NK-92 treated with Interleukin-12 subunit alpha and Interleukin-12 subunit beta, amount 100 ng/mL, for 24 hours (cell line): ENCODE data around the gene PSMA2.
"Not testable (repeated sequence)": the region's sequence is repeated elsewhere in the genome, so short reads cannot be mapped to it uniquely, and the experiment has no call there.

Experiments used
- DNase-seq: peaks from one replicate; lab custom pipeline; 2025; lab: John Stamatoyannopoulos, UW

Gene PSMA2

GRCh38 chr7:42906181-42906580 is 25.8 kb downstream of the PSMA2 start:
- DNase-seq = no peak

DNA sequence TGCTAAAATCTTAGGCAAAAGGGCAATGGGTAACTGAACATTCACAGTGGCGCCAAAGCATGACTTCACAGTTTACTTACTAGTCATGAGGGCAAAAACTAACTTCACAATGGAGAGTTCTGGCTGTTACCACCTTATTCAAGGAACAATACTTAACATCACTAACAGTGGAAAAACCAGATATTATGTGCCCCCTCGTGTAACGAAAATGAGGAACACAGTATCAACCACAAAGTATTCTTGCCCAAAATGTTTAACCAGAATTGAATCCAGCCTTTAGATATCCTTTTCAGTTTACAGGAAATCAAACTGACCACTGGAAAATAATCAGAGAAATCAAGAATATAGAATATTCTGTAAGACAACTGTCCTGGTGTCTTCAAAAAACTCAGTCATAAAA is 29.6 kb downstream of the PSMA2 start:
- no peak for DNase-seq

- DNase-seq = no peak
These were observed 31.1 kb downstream of the PSMA2 start for GRCh38 chr7:42900842-42901241.

- DNase-seq = no peak
These were observed 38.4 kb downstream of the PSMA2 start for GRCh38 chr7:42893346-42894240.

GRCh38 chr7:42886893-42887505 is 45.0 kb downstream of the PSMA2 start:
- no peak for DNase-seq

GRCh38 chr7:42886129-42886528 is 45.8 kb downstream of the PSMA2 start:
- DNase-seq = no peak

- DNase-seq = not testable (repeated sequence)
These were observed 46.8 kb downstream of the PSMA2 start for GRCh38 chr7:42885183-42885582.

DNA sequence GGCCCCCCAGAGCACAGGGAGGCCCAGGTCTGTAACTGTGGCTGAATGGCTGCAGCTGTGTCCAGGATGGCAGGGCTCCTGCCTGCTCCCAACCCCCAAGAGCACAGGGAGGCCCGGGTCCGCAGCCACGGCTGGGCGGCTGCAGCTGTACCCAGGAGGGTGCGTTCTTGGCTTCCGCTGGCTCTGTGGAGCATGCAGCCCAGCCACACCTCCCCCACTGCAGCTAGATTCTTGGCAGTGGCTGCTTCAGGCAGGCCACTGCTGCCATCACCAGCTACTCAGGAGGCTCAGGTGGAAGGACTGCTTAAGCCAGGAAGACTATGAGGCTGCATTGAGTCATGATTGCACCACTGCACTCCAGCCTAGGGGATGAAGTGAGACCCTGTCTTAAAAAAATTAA is 48.0 kb downstream of the PSMA2 start:
- DNase-seq = peak; percentile 36

DNA sequence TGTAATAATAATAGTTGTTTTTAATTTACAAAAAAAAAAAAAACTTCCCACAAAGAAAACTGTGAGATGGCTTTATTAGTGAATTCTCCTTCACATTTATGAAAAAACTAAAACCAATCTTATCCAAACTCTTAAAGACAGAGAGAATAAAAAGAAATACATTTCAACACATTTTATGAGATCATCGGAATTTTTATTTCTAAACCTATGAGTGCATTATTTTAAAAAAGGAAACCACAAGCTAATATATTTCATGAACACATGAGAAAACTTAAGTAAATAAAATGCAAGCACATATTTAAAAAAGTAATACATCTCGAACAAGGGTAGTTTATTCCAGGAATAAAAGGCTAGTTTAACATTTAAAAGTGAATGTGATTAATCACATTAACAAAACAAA is 51.6 kb downstream of the PSMA2 start:
- DNase-seq = no peak

DNA sequence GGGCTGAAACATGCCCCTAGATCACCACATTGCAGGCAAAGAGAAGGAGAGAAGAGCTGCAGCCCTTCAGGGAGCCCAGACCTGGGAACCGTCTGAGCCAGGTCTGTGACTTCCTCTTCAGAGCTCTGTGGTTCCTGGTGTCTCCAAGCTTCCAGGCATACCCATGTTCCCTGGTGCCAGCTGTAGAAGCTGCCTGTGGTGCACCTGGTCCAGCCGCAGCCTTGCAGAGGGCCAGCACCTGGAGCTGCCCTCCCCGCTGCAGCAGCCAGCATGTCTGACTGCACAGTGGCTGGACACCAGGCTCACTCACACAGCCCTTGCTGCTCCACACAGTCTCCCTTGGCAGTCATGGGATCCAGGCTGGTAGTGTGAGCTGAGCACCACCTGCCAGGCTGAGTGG is 53.7 kb downstream of the PSMA2 start:
- no peak for DNase-seq

GRCh38 chr7:42877862-42878261 is 54.1 kb downstream of the PSMA2 start:
- DNase-seq = no peak

GRCh38 chr7:42876182-42877068 is 55.5 kb downstream of the PSMA2 start:
- peak; percentile 8 for DNase-seq

- peak; percentile 29 for DNase-seq
These were observed 62.6 kb downstream of the PSMA2 start for GRCh38 chr7:42869131-42870020.

DNA sequence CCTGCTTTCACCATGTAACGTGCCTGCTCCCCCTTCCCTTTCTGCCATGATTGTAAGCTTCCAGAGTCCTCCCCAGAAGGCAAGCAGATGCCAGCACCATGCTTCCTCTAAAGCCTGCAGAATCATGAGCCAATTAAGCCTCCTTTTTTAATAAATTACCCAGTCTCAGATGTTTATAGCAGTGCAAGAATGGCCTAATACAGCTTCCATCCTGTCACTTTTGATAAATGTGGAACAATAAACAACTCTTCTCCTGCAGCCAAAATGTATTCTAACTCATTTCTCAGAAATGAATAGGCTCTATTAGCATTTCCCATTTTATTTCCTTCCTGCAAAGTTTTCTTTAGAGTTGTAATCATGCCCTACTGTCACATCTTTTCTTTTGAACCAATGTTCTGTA is 63.5 kb downstream of the PSMA2 start:
- DNase-seq = no peak
